K562 (cell line): Measurements from ENCODE around the gene DNAJC11.

Source experiments
- EZH2 ChIP-seq: IDR thresholded peaks from 2 replicates; pipeline ENCODE4 v1.6.1; 2012; ENCODE audit warnings: low read depth, mild to moderate bottlenecking, inconsistent platforms, low read length, borderline replicate concordance
- NFE2 ChIP-seq: IDR thresholded peaks from 2 replicates; pipeline ENCODE4 v1.6.1; 2014; ENCODE audit warnings: antibody characterized with exemption, low read depth
- PRMT5 ChIP-seq: sonication (generic); formaldehyde crosslinking; IDR thresholded peaks from 2 replicates; pipeline ENCODE4 v1.5.0; 2020; ENCODE audit warnings: missing genetic modification reagents
- ZBTB7A ChIP-seq: IDR thresholded peaks from 2 replicates; pipeline ENCODE4 v1.6.1; 2011; ENCODE audit warnings: low read depth, mild to moderate bottlenecking, low read length, moderate library complexity, borderline replicate concordance; ENCODE audit not compliant: control insufficient read depth
- ZNF121 ChIP-seq: sonication (generic); formaldehyde crosslinking; conservative IDR thresholded peaks from 2 replicates; pipeline ENCODE4 v1.8.0; 2022; ENCODE audit warnings: missing genetic modification reagents

GRCh38 chr1:6675941-6676340 is 25.7 kb downstream of the DNAJC11 start:
- TF ChIP-seq ZBTB7A = no peak
- TF ChIP-seq PRMT5 = no peak
- TF ChIP-seq EZH2 = no peak
- no peak for TF ChIP-seq NFE2
- TF ChIP-seq ZNF121 (CRISPR knock-in tag) = no peak
